ENCODE data around the gene MYOM1. TPM values are rescaled to one million over a fixed set of nuclear protein-coding genes. Genes with fewer than 3 reads are reported as not detected.
"Not testable (repeated sequence)": the region's sequence is repeated elsewhere in the genome, so short reads cannot be mapped to it uniquely, and the experiment has no call there.

The MYOM1 gene
- polyA plus RNA-seq, 3 donors: 6.9 to 7.8 (median 7.4) TPM

DNA sequence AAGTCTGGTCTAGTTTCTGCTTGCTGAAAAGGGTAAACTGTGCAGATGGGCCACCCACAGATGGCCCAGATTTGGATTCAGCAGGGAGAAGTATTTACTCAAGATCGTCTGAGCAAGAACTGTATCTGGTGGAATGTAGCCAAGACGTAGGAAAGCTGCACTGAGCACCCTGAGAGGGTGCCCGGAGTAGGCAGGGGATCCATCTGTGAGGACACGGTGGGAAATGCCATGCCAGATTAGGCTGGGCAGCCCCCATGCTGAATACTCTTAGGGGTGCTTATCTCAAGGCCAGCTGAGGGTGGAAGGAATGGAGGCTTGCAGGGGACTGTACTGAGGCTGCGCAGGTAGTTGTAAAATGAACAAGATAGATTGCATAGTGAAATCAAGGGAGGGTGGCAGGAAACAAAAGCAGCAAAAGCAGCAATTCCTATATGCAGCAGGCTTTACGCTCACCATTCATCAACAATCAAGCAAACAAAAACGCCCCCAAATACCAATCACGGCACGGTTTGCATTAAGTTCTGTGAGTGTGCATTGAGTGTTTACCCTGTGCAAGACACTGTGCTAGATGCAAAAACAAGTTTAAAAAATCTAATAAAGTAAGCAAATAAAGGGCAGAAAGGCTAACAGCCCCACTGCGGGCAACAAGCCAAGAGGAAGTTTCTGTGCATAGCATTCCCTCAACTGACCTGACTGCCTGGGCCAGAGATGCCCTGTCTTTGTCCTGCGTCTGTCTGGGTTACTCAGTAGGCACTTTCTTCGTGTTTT, 174.7 kb downstream of the MYOM1 start:
- DNase-seq (ENCODE audit: low read depth in 3 of 3, low spot score in 2 of 3): no peak

DNA sequence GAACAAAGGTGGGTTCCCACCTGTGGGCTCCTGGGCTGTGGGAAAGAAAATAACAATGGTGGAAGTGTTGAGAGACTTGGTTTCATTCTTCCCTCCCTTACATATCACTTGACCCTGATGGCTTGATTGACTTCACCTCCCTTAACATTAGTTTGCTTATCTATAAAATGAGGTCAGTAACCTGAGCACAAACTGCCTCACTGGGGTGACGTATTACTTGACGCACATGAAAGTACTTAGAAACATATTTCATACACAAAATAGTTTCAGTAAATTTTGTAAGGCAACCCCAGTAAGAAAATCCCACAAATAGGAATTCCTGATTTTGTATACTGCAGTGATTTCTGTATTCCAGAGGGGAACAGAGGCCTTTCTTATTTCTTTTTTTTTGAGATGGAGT, 177.4 kb downstream of the MYOM1 start:
- DNase-seq (ENCODE audit: low read depth in 3 of 3, low spot score in 2 of 3): no peak

- no peak for DNase-seq (ENCODE audit: low read depth in 3 of 3, low spot score in 2 of 3)
Observed at GRCh38 chr18:3041843-3042242, 177.9 kb downstream of the MYOM1 start.

DNA sequence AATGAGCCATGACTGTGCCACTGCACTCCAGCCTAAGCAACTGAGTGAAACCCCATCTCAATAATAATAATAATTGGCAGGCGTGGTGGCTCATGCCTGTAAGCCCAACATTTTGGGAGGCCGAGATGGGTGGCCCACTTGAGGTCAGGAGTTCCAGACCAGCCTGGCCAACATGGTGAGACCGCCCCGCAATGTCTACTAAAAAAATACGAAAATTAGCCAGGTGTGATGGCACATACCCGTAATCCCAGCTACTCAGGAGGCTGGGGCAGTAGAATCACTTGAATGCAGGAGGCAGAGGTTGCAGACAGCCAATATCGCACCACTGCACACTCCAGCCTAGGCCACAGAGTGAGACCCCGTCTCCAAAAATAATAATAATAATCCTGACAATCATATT, 178.9 kb downstream of the MYOM1 start:
- no peak for DNase-seq (ENCODE audit: low read depth in 3 of 3, low spot score in 2 of 3)

- DNase-seq (ENCODE audit: low read depth in 3 of 3, low spot score in 2 of 3): no peak
Observed at GRCh38 chr18:3040173-3040572, 179.6 kb downstream of the MYOM1 start.

GRCh38 chr18:3037423-3037915, 182.3 kb downstream of the MYOM1 start:
- DNase-seq (ENCODE audit: low read depth in 3 of 3, low spot score in 2 of 3): no peak

- DNase-seq (ENCODE audit: low read depth in 3 of 3, low spot score in 2 of 3): no peak
Observed at GRCh38 chr18:3036108-3036507, 183.7 kb downstream of the MYOM1 start.

- no peak for DNase-seq (ENCODE audit: low read depth in 3 of 3, low spot score in 2 of 3)
Observed at GRCh38 chr18:3035635-3036034, 184.1 kb downstream of the MYOM1 start.

- DNase-seq (ENCODE audit: low read depth in 3 of 3, low spot score in 2 of 3): no peak
Observed at GRCh38 chr18:3032721-3033120, 187.0 kb downstream of the MYOM1 start.

DNA sequence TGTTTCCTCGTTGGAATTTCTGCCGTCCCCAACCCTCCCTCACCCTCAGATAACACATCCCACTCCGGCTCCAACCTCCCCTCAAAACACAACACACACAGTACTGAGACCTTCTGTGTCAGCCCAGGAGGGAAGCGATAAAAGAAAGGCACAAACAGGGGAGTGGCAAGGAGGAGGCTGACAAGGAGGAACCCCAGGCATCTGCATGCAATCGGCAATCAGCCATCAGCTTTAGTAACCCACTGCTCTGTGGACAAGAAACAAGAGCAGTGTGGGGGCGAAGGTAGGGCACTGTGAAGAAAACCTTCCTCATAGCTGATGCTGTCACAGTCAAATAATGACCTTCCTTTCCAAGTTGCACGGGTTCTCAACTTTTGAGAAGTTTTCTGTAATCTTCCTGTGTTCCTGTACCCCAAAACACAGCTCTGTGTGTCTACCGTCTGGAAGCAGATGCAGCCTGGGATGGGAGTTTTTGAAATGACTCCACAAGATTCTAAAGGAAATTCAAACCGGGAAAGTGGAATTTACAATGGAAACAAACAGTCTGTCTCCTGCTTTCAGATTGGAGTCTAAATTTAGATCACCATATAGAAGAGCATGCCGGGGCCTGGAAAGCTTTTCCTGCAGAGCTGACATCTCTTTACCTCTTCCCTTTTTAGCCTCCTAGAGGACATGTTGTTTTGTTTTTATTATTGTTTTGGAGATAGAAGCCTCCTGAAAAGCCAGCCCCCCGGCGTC, 190.4 kb downstream of the MYOM1 start:
- DNase-seq (ENCODE audit: low read depth in 3 of 3, low spot score in 2 of 3): no peak

DNA sequence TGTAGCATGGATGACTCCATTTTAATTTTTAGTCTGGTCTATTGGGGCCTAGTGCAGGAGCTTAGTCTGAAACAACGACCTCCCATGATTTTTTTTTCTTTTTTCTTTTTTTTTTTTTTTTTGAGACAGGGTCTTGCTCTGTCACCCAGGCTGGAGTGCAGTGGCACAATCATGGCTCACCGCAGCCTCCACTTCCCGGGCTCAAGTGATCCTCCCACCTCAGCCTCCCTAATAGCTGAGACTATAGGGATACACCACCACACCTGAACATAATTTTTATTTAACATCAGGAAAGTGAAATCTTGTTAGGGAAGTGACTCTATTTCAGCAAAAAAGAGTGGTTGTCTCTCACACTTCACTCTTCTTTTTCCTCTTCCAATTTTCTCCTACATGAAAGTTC, 191.7 kb downstream of the MYOM1 start:
- DNase-seq (ENCODE audit: low read depth in 3 of 3, low spot score in 2 of 3): not testable (repeated sequence)

DNA sequence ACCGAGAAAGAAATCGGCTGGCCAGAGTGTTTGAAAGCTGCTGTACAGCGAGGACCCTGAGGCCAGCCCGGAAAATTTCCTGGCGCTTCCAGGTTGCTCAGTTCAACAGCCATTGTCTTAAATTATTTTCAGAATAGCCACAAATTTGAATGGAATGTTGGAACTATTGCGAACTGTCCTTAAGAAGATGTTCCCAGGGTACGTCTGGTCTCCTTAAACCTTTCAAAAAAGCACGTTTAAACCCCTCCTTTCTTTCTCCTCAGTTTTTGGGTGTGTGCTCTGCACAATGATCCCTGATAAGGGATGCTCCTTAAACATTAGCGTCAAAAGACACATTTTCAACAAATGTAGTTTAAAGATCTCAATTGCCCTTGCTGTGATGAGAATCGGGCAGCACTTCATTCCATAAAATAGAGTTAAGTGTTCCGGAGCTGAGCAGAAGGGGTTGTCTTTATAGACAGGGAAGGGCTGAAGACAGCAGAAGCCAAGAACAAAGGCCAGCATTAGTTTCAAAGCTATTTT, 192.3 kb downstream of the MYOM1 start:
- no peak for DNase-seq (ENCODE audit: low read depth in 3 of 3, low spot score in 2 of 3)

GRCh38 chr18:3025544-3025943, 194.2 kb downstream of the MYOM1 start:
- DNase-seq (ENCODE audit: low read depth in 3 of 3, low spot score in 2 of 3): no peak

DNA sequence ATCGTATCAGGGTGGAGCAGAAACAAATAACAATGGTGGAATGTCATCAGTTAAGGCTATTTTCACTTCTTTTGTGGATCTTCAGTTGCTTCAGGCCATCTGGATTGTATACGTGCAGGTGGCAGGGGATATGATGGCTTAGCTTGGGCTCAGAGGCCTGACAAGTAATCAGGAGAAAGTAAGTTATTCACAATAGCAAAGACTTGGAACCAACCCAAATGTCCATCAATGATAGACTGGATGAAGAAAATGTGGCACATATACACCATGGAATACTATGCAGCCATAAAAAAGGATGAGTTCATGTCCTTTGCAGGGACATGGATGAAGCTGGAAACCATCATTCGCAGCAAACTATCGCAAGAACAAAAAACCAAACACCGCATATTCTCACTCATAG, 196.2 kb downstream of the MYOM1 start:
- not testable (repeated sequence) for DNase-seq (ENCODE audit: low read depth in 3 of 3, low spot score in 2 of 3)

Other genes starting within 250 kb of the MYOM1 start
- 10 to 100 TPM; 34.4 to 37.7 (median 37.4) TPM for gene LPIN2, start 206.8 kb downstream of the MYOM1 start, polyA plus RNA-seq (ENCODE audit: insufficient read length in 3 of 3)
- 100 to 1,000 TPM; 476 to 513 (median 509) TPM for gene MYL12A, start 27.8 kb upstream of the MYOM1 start, polyA plus RNA-seq (ENCODE audit: insufficient read length in 3 of 3)
- 100 to 1,000 TPM; 681 to 738 (median 689) TPM for gene MYL12B, start 42.2 kb upstream of the MYOM1 start, polyA plus RNA-seq (ENCODE audit: insufficient read length in 3 of 3)
- 100 to 1,000 TPM in 1 of 3 donors, 10 to 100 TPM in 2; 81.7 to 100 (median 88.2) TPM for gene TGIF1, start 230.2 kb upstream of the MYOM1 start, polyA plus RNA-seq (ENCODE audit: insufficient read length in 3 of 3)

All from right renal cortex interstitium (tissue), 3 donors.